ENCODE measurements around the gene POLK.

- no peak for TF ChIP-seq CTCF (IDR thresholded peaks at IDR 0.05 in 8 of 11, conservative IDR thresholded peaks at IDR 0.05 in 3 of 11)
- TF ChIP-seq POLR2A (IDR thresholded peaks at IDR 0.05): no peak
Observed at GRCh38 chr5:75612226-75612569, 100.5 kb downstream of the POLK start.
